HL-60 (cell line): ENCODE measurements around the gene TBCD.

Experiments used
- DNase-seq, 2 experiments: peaks; one replicate each; pipeline ENCODE4 v3.0.0-alpha.2; 2010 to 2020; ENCODE audit warnings: low read depth in 1 of 2, low spot score in 1 of 2
- H3K27ac ChIP-seq: fragments of 250-450 bp; sonication (Bioruptor Pico); replicated peaks from 2 replicates; pipeline ENCODE4 v1.5.1; 2020; ENCODE audit warnings: mild to moderate bottlenecking, moderate library complexity
- H3K27me3 ChIP-seq: fragments of 250-450 bp; sonication (Bioruptor Pico); 2 replicates; pipeline ENCODE4 v1.5.1; 2021; ENCODE audit warnings: mild to moderate bottlenecking, moderate library complexity; ENCODE audit not compliant: insufficient read depth, poor library complexity, severe bottlenecking
- H3K4me3 ChIP-seq: replicated peaks from 2 replicates; pipeline ENCODE4 v1.5.1; 2011; ENCODE audit warnings: mild to moderate bottlenecking, control low read depth, low read length; ENCODE audit not compliant: insufficient read depth
- GABPA ChIP-seq: IDR thresholded peaks from 2 replicates; pipeline ENCODE4 v1.6.1; 2012; ENCODE audit warnings: low read depth
- POLR2AphosphoS5 ChIP-seq: IDR thresholded peaks from 2 replicates; pipeline ENCODE4 v1.6.1; 2012; ENCODE audit warnings: low read depth
- SPI1 ChIP-seq: IDR thresholded peaks from 2 replicates; pipeline ENCODE4 v1.6.1; 2012; ENCODE audit warnings: low read depth, mild to moderate bottlenecking, borderline replicate concordance
- TF ChIP-seq, protein P1 (sequence below): IDR thresholded peaks from 2 replicates; pipeline ENCODE4 v1.6.1; 2012; ENCODE audit warnings: low read depth; ENCODE audit not compliant: insufficient replicate concordance
- TF ChIP-seq, protein P2 (sequence below): IDR thresholded peaks from one replicate; pipeline ENCODE4 v1.5.1; 2011; ENCODE audit warnings: low read length, control low read depth, inconsistent platforms; ENCODE audit not compliant: insufficient read depth

TBCD gene

DNA sequence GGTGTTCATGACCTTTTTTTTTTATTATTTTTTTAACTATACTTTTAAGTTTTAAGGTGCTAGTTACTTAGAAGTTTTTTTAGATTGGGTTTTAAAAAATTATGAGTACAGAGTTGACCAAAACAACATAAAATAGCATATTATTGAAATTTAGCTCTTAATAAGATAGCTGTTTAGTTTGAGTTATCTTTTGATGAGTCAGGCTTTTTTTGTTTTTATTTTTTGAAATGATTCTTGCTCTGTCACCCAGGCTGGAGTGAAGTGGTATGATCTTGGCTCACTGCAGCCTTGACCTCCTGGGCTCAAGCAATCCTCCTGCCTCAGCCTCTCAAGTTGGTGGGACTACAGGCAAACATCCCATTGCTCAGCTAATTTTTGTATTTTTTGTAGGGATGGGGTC is 74.3 kb downstream of the TBCD start:
- no peak for DNase-seq
- no peak for TF ChIP-seq POLR2AphosphoS5
- TF ChIP-seq, protein P1, sequence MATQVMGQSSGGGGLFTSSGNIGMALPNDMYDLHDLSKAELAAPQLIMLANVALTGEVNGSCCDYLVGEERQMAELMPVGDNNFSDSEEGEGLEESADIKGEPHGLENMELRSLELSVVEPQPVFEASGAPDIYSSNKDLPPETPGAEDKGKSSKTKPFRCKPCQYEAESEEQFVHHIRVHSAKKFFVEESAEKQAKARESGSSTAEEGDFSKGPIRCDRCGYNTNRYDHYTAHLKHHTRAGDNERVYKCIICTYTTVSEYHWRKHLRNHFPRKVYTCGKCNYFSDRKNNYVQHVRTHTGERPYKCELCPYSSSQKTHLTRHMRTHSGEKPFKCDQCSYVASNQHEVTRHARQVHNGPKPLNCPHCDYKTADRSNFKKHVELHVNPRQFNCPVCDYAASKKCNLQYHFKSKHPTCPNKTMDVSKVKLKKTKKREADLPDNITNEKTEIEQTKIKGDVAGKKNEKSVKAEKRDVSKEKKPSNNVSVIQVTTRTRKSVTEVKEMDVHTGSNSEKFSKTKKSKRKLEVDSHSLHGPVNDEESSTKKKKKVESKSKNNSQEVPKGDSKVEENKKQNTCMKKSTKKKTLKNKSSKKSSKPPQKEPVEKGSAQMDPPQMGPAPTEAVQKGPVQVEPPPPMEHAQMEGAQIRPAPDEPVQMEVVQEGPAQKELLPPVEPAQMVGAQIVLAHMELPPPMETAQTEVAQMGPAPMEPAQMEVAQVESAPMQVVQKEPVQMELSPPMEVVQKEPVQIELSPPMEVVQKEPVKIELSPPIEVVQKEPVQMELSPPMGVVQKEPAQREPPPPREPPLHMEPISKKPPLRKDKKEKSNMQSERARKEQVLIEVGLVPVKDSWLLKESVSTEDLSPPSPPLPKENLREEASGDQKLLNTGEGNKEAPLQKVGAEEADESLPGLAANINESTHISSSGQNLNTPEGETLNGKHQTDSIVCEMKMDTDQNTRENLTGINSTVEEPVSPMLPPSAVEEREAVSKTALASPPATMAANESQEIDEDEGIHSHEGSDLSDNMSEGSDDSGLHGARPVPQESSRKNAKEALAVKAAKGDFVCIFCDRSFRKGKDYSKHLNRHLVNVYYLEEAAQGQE = no peak
- TF ChIP-seq SPI1 = no peak
- H3K27ac ChIP-seq = no peak overlapping the region
- no peak overlapping the region for H3K4me3 ChIP-seq
- H3K27me3 ChIP-seq = no peaks in the 10 kb centered on the region

DNA sequence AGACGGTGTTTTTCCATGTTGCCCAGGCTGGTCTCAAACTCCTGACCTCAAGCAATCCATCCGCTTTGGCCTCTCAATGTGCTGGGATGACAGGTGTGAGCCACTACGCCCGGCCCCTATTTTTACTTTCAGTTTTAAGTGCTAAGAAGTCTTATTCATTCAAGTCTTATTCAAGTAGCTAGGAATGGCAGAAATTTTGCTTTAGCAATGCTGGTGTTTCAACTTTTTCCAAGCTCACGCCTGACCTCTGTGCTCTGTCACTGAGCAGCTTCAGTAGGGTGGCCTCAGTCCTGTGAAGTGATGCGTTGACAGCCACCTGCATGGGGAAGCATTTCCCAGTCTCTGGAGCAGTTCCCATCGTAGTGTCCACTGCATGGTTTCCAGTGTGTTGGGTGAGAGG is 75.1 kb downstream of the TBCD start:
- H3K27me3 ChIP-seq = no peaks in the 10 kb centered on the region
- H3K4me3 ChIP-seq = no peak overlapping the region
- no peak for TF ChIP-seq GABPA
- TF ChIP-seq, protein P2, sequence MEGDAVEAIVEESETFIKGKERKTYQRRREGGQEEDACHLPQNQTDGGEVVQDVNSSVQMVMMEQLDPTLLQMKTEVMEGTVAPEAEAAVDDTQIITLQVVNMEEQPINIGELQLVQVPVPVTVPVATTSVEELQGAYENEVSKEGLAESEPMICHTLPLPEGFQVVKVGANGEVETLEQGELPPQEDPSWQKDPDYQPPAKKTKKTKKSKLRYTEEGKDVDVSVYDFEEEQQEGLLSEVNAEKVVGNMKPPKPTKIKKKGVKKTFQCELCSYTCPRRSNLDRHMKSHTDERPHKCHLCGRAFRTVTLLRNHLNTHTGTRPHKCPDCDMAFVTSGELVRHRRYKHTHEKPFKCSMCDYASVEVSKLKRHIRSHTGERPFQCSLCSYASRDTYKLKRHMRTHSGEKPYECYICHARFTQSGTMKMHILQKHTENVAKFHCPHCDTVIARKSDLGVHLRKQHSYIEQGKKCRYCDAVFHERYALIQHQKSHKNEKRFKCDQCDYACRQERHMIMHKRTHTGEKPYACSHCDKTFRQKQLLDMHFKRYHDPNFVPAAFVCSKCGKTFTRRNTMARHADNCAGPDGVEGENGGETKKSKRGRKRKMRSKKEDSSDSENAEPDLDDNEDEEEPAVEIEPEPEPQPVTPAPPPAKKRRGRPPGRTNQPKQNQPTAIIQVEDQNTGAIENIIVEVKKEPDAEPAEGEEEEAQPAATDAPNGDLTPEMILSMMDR = no peak
- no peak for TF ChIP-seq SPI1
- TF ChIP-seq, protein P1 = no peak
- no peak for TF ChIP-seq POLR2AphosphoS5
- H3K27ac ChIP-seq = no peak overlapping the region
- DNase-seq = no peak

DNA sequence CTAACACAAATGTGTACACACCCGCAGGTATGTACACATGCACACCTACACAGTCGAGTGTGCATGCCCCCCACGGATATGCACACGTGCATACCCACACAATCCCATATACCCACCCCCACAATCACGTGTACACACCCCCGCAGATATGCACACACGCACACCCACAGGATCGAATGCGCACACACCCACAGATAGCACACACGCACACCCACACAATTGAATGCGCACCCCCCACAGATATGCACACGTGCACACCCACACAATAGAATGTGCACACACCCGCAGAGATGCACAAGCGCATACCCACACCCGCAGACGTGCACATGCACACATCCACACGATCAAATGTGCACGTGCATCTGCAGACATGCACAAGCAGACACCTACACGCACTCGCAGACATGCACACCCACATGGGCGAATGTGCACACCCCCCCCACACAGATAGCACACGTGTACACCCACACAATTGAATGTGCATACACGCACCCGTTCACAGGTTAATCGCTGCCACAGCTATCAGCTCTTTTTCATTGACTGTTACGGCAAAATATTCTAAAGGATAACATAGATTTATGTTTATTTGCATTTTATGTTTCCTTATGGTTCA is 77.1 kb downstream of the TBCD start:
- no peak for DNase-seq
- Histone ChIP-seq H3K27me3 (no peaks in the 10 kb centered on the region), H3K27ac (no peak overlapping the region), H3K4me3 (no peak overlapping the region)
- TF ChIP-seq SPI1 (no peak), POLR2AphosphoS5 (no peak), GABPA (no peak)
- TF ChIP-seq, protein P1 = no peak
- TF ChIP-seq, protein P2 = no peak
